GM19455 (cell line): Measurements from ENCODE around the gene TBL1X.

Source experiments
- ATAC-seq: cut with Tn5 transposase; IDR thresholded peaks from one replicate; pipeline ENCODE4 v1.9.1; 2021; ENCODE audit not compliant: unreplicated experiment

The TBL1X gene

GRCh38 chrX:9693307-9694001 lies 228.6 kb downstream of the TBL1X start:
- ATAC-seq, result no peak

GRCh38 chrX:9698576-9698975 lies 233.7 kb downstream of the TBL1X start:
- no peak for ATAC-seq

- no peak for ATAC-seq
These were observed 235.7 kb downstream of the TBL1X start for GRCh38 chrX:9700555-9700954.

- ATAC-seq, result no peak
These were observed 236.9 kb downstream of the TBL1X start for GRCh38 chrX:9701790-9702189.

GRCh38 chrX:9703406-9703805 lies 238.5 kb downstream of the TBL1X start:
- no peak for ATAC-seq

GRCh38 chrX:9704876-9705465 lies 240.1 kb downstream of the TBL1X start:
- ATAC-seq, result no peak

- no peak for ATAC-seq
These were observed 241.6 kb downstream of the TBL1X start for GRCh38 chrX:9706421-9706820.

GRCh38 chrX:9707306-9708033 lies 242.6 kb downstream of the TBL1X start:
- no peak for ATAC-seq

- ATAC-seq, result no peak
These were observed 243.2 kb downstream of the TBL1X start for GRCh38 chrX:9708086-9708485.

GRCh38 chrX:9708923-9709553 lies 244.2 kb downstream of the TBL1X start:
- ATAC-seq, result no peak

- ATAC-seq, result no peak
These were observed 245.5 kb downstream of the TBL1X start for GRCh38 chrX:9710332-9710731.

GRCh38 chrX:9717376-9717775 lies 252.5 kb downstream of the TBL1X start:
- no peak for ATAC-seq

GRCh38 chrX:9724711-9725110 lies 259.9 kb downstream of the TBL1X start:
- ATAC-seq, result no peak

- no peak for ATAC-seq
These were observed 263.4 kb downstream of the TBL1X start for GRCh38 chrX:9728261-9728660.

GRCh38 chrX:9729171-9729885 lies 264.5 kb downstream of the TBL1X start:
- no peak for ATAC-seq

GRCh38 chrX:9730078-9730477 lies 265.2 kb downstream of the TBL1X start:
- ATAC-seq, result no peak

- ATAC-seq, result no peak
These were observed 265.9 kb downstream of the TBL1X start for GRCh38 chrX:9730752-9731151.

GRCh38 chrX:9737363-9737762 lies 272.5 kb downstream of the TBL1X start:
- ATAC-seq, result no peak

GRCh38 chrX:9738151-9738550 lies 273.3 kb downstream of the TBL1X start:
- no peak for ATAC-seq

- ATAC-seq, result no peak
These were observed 274.3 kb downstream of the TBL1X start for GRCh38 chrX:9739130-9739529.

GRCh38 chrX:9745417-9746115 lies 280.7 kb downstream of the TBL1X start:
- ATAC-seq, result no peak
